WERI-Rb-1 (cell line): ENCODE results near the gene FMR1.

ENCODE experiments used
- DNase-seq: peaks from one replicate; pipeline ENCODE4 v3.0.0-alpha.2; 2020
- H3K27ac ChIP-seq: fragments of 250-450 bp; sonication (Bioruptor Pico); 2 replicates; pipeline ENCODE4 v1.5.1; 2020; ENCODE audit warnings: mild to moderate bottlenecking, moderate library complexity
- H3K27me3 ChIP-seq: fragments of 250-450 bp; sonication (Bioruptor Pico); 2 replicates; pipeline ENCODE4 v1.5.1; 2021; ENCODE audit warnings: mild to moderate bottlenecking, low read depth, moderate library complexity; ENCODE audit not compliant: insufficient read depth, severe bottlenecking
- H3K36me3 ChIP-seq: fragments of 250-450 bp; sonication (Bioruptor Pico); 2 replicates; pipeline ENCODE4 v1.5.1; 2020; ENCODE audit warnings: mild to moderate bottlenecking, moderate library complexity
- H3K4me3 ChIP-seq: 2 replicates; pipeline ENCODE4 v1.5.1; 2011; ENCODE audit warnings: low read depth, mild to moderate bottlenecking, control low read depth, low read length
- H3K9me3 ChIP-seq: fragments of 250-450 bp; sonication (Bioruptor Pico); 2 replicates; pipeline ENCODE4 v1.5.1; 2021; ENCODE audit warnings: mild to moderate bottlenecking, moderate library complexity; ENCODE audit not compliant: severe bottlenecking
- CTCF ChIP-seq: IDR thresholded peaks from 2 replicates; pipeline ENCODE4 v1.5.1; 2011; ENCODE audit warnings: low read depth, mild to moderate bottlenecking, control low read depth, inconsistent platforms, low read length

The FMR1 gene

GRCh38 chrX:147945286-147945685, 33.6 kb downstream of the FMR1 start:
- Histone ChIP-seq H3K9me3 (no peaks in the 10 kb centered on the region), H3K36me3 (peaks cover 3% of the 10 kb centered on the region), H3K27me3 (peaks cover 2% of the 10 kb centered on the region), H3K4me3 (no peak overlapping the region), H3K27ac (no peak overlapping the region)
- no peak for DNase-seq
- TF ChIP-seq CTCF = no peak

- H3K36me3 ChIP-seq = peaks cover 3% of the 10 kb centered on the region
- no peaks in the 10 kb centered on the region for H3K9me3 ChIP-seq
- H3K4me3 ChIP-seq = no peak overlapping the region
- TF ChIP-seq CTCF = no peak
- H3K27me3 ChIP-seq = no peaks in the 10 kb centered on the region
- DNase-seq = no peak
- no peak overlapping the region for H3K27ac ChIP-seq
Observed at GRCh38 chrX:147948531-147948930, 36.8 kb downstream of the FMR1 start.

GRCh38 chrX:147950352-147950751, 38.6 kb downstream of the FMR1 start:
- H3K4me3 ChIP-seq = no peak overlapping the region
- H3K27me3 ChIP-seq = no peaks in the 10 kb centered on the region
- peaks cover 3% of the 10 kb centered on the region; the same call in 1 of the 2 replicates for H3K36me3 ChIP-seq
- H3K9me3 ChIP-seq = no peaks in the 10 kb centered on the region
- no peak for TF ChIP-seq CTCF
- DNase-seq = no peak
- no peak overlapping the region for H3K27ac ChIP-seq

- Histone ChIP-seq H3K4me3 (no peak overlapping the region), H3K27me3 (peaks cover 5% of the 10 kb centered on the region), H3K36me3 (no peaks in the 10 kb centered on the region), H3K9me3 (no peaks in the 10 kb centered on the region), H3K27ac (no peak overlapping the region)
- DNase-seq = no peak
- no peak for TF ChIP-seq CTCF
Observed at GRCh38 chrX:147953976-147954375, 42.3 kb downstream of the FMR1 start.

- Histone ChIP-seq H3K36me3 (no peaks in the 10 kb centered on the region), H3K27ac (no peak overlapping the region), H3K4me3 (no peak overlapping the region), H3K9me3 (no peaks in the 10 kb centered on the region), H3K27me3 (peaks cover 10% of the 10 kb centered on the region)
- TF ChIP-seq CTCF = no peak
- no peak for DNase-seq
Observed at GRCh38 chrX:147957291-147957690, 45.6 kb downstream of the FMR1 start.

- Histone ChIP-seq H3K27ac (no peak overlapping the region), H3K36me3 (no peaks in the 10 kb centered on the region), H3K4me3 (no peak overlapping the region), H3K27me3 (peaks cover 10% of the 10 kb centered on the region), H3K9me3 (no peaks in the 10 kb centered on the region)
- DNase-seq = no peak
- no peak for TF ChIP-seq CTCF
Observed at GRCh38 chrX:147958291-147958690, 46.6 kb downstream of the FMR1 start.
